HL-60 (cell line): Measurements from ENCODE around the gene GNG7.
A peak's percentile ranks its signal among the peaks of the same experiment; 100 is the strongest.

Source experiments
- POLR2AphosphoS5 ChIP-seq: IDR thresholded peaks from 2 replicates; pipeline ENCODE4 v1.6.1; 2012; ENCODE audit warnings: low read depth
- TF ChIP-seq, protein P1 (sequence below): IDR thresholded peaks from one replicate; pipeline ENCODE4 v1.5.1; 2011; ENCODE audit warnings: low read length, control low read depth, inconsistent platforms; ENCODE audit not compliant: insufficient read depth
- TF ChIP-seq, protein P2 (sequence below): IDR thresholded peaks from 2 replicates; pipeline ENCODE4 v1.6.1; 2012; ENCODE audit warnings: low read depth; ENCODE audit not compliant: insufficient replicate concordance

DNA sequence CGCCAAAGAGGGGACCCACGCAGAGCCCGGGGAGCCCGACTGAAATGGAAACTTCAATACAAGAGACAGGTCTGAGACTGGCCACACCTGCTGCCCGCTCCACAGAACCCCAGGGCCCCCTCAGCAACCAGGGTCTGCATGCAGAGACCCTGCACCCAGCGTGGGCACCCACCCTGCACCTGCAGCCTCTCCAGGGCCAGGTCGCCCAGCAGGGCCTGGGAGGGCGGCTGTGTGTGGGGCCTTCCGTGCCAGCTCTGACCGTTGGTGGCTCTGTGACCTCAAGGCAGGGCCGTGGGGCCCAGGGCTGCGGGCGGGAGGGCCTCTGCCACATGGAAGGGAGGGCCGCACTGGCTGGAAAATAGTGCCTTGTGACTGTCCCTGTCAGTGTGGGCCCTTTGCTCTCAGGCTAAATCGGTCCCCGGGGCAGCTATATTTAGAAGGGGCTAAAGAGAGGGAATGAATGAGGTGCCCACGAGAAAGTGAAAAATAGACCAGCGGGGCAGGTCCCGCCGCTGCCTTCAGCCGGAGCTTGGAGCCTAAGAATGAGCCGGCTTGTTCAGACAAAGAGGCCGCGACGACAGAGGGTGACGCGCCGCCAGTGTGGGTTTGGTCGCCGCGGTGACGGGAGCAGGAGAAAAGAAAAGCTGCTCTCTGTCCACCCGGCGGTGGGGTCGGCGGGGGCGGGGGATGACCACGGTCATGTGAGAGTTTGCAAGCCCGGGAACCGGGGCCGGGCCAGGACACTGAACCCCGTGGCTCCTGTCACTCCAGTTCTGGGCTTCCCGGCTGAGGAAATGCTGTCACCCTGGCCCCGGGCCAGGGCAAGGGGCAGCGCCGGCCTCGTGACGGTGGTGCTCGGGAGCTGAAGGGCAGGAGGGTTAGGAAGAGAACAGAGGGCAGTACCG, 156.1 kb downstream of the GNG7 start:
- TF ChIP-seq, protein P1, sequence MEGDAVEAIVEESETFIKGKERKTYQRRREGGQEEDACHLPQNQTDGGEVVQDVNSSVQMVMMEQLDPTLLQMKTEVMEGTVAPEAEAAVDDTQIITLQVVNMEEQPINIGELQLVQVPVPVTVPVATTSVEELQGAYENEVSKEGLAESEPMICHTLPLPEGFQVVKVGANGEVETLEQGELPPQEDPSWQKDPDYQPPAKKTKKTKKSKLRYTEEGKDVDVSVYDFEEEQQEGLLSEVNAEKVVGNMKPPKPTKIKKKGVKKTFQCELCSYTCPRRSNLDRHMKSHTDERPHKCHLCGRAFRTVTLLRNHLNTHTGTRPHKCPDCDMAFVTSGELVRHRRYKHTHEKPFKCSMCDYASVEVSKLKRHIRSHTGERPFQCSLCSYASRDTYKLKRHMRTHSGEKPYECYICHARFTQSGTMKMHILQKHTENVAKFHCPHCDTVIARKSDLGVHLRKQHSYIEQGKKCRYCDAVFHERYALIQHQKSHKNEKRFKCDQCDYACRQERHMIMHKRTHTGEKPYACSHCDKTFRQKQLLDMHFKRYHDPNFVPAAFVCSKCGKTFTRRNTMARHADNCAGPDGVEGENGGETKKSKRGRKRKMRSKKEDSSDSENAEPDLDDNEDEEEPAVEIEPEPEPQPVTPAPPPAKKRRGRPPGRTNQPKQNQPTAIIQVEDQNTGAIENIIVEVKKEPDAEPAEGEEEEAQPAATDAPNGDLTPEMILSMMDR: no peak
- TF ChIP-seq, protein P2, sequence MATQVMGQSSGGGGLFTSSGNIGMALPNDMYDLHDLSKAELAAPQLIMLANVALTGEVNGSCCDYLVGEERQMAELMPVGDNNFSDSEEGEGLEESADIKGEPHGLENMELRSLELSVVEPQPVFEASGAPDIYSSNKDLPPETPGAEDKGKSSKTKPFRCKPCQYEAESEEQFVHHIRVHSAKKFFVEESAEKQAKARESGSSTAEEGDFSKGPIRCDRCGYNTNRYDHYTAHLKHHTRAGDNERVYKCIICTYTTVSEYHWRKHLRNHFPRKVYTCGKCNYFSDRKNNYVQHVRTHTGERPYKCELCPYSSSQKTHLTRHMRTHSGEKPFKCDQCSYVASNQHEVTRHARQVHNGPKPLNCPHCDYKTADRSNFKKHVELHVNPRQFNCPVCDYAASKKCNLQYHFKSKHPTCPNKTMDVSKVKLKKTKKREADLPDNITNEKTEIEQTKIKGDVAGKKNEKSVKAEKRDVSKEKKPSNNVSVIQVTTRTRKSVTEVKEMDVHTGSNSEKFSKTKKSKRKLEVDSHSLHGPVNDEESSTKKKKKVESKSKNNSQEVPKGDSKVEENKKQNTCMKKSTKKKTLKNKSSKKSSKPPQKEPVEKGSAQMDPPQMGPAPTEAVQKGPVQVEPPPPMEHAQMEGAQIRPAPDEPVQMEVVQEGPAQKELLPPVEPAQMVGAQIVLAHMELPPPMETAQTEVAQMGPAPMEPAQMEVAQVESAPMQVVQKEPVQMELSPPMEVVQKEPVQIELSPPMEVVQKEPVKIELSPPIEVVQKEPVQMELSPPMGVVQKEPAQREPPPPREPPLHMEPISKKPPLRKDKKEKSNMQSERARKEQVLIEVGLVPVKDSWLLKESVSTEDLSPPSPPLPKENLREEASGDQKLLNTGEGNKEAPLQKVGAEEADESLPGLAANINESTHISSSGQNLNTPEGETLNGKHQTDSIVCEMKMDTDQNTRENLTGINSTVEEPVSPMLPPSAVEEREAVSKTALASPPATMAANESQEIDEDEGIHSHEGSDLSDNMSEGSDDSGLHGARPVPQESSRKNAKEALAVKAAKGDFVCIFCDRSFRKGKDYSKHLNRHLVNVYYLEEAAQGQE: peak; percentile 58
- peak; percentile 95 for TF ChIP-seq POLR2AphosphoS5
